ENCODE results near the gene CYLD. TPM values are rescaled to one million over a fixed set of nuclear protein-coding genes. Genes with fewer than 3 reads are reported as not detected.

The CYLD gene
- total and polyA plus RNA-seq, 2 donors from 2014 or later = 8.9 to 48.0 TPM

DNA sequence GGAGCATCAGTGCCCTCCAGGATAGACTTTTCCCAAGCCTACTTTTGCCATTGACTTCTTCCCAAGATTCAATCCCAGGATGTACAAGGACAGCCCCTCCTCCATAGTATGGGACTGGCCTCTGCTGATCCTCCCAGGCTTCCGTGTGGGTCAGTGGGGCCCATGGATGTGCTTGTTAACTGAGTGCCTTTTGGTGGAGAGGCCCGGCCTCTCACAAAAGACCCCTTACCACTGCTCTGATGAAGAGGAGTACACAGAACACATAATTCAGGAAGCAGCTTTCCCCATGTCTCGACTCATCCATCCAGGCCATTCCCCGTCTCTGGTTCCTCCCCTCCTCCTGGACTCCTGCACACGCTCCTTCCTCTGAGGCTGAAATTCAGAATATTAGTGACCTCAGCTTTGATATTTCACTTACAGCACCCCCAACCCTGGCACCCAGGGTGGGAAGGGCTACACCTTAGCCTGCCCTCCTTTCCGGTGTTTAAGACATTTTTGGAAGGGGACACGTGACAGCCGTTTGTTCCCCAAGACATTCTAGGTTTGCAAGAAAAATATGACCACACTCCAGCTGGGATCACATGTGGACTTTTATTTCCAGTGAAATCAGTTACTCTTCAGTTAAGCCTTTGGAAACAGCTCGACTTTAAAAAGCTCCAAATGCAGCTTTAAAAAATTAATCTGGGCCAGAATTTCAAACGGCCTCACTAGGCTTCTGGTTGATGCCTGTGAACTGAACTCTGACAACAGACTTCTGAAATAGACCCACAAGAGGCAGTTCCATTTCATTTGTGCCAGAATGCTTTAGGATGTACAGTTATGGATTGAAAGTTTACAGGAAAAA, 9.7 kb upstream of the CYLD start:
- peak in 1 of 5 donors; percentile 36 for DNase-seq
- FAIRE-seq = no peak
- H3K27me3 ChIP-seq (ENCODE audit: control insufficient read depth, insufficient read depth, low read length) = no peaks in the 10 kb centered on the region
- H3K4me1 ChIP-seq (ENCODE audit: control insufficient read depth in 2 of 3, insufficient read depth in 2 of 3, low read depth in 1 of 3, low read length in 3 of 3) = no peaks in the 10 kb centered on the region
- H3K4me3 ChIP-seq (ENCODE audit: low read length in 3 of 3) = no peak overlapping the region
- H3K36me3 ChIP-seq (ENCODE audit: control insufficient read depth in 2 of 3, insufficient read depth in 3 of 3, low read length in 3 of 3) = no peaks in the 10 kb centered on the region
- TF ChIP-seq, protein P1, sequence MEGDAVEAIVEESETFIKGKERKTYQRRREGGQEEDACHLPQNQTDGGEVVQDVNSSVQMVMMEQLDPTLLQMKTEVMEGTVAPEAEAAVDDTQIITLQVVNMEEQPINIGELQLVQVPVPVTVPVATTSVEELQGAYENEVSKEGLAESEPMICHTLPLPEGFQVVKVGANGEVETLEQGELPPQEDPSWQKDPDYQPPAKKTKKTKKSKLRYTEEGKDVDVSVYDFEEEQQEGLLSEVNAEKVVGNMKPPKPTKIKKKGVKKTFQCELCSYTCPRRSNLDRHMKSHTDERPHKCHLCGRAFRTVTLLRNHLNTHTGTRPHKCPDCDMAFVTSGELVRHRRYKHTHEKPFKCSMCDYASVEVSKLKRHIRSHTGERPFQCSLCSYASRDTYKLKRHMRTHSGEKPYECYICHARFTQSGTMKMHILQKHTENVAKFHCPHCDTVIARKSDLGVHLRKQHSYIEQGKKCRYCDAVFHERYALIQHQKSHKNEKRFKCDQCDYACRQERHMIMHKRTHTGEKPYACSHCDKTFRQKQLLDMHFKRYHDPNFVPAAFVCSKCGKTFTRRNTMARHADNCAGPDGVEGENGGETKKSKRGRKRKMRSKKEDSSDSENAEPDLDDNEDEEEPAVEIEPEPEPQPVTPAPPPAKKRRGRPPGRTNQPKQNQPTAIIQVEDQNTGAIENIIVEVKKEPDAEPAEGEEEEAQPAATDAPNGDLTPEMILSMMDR (IDR thresholded peaks at IDR 0.05; ENCODE audit: borderline replicate concordance, extremely low read depth, insufficient read depth) = no peak
- no peak overlapping the region for H3K27ac ChIP-seq (ENCODE audit: low read depth in 2 of 2, low read length in 2 of 2)
- intact Hi-C loops (cut with DNase I) = no loop called here
- H3K9me3 ChIP-seq (ENCODE audit: control insufficient read depth in 2 of 3, insufficient read depth in 1 of 3, low read length in 3 of 3) = no peaks in the 10 kb centered on the region
- H3K9ac ChIP-seq (ENCODE audit: low read length in 3 of 3) = no peak overlapping the region

DNA sequence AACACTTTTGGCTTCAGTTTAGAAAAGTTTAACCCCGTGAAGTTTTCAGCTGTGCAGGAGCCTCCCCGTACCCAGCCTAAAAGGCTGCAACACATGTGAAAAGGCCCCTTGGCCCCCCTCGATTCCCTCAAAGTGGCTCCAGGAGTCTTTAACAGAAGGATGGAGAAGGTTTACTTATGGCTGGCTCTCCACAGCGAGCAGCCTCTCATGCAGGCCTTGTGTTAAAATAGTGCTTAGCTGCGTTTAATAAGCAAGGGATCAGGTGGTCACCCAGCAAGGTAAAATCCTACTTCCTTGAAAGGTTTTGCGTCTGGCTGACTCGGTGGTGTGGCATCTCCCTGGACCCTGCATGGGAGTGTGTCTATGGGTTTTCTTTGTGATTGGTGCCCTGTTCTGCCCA, 8.4 kb upstream of the CYLD start:
- DNase-seq (no peak), FAIRE-seq (no peak)
- H3K36me3 ChIP-seq (ENCODE audit: control insufficient read depth in 2 of 3, insufficient read depth in 3 of 3, low read length in 3 of 3) = no peaks in the 10 kb centered on the region
- no peaks in the 10 kb centered on the region for H3K9me3 ChIP-seq (ENCODE audit: control insufficient read depth in 2 of 3, insufficient read depth in 1 of 3, low read length in 3 of 3)
- no peak overlapping the region for H3K9ac ChIP-seq (ENCODE audit: low read length in 3 of 3)
- H3K27me3 ChIP-seq (ENCODE audit: control insufficient read depth, insufficient read depth, low read length) = no peaks in the 10 kb centered on the region
- H3K4me1 ChIP-seq (ENCODE audit: control insufficient read depth in 2 of 3, insufficient read depth in 2 of 3, low read depth in 1 of 3, low read length in 3 of 3) = no peaks in the 10 kb centered on the region
- no peak overlapping the region for H3K4me3 ChIP-seq (ENCODE audit: low read length in 3 of 3)
- intact Hi-C loops (cut with DNase I) = no loop called here
- TF ChIP-seq, protein P1 (IDR thresholded peaks at IDR 0.05; ENCODE audit: borderline replicate concordance, extremely low read depth, insufficient read depth) = no peak
- H3K27ac ChIP-seq (ENCODE audit: low read depth in 2 of 2, low read length in 2 of 2) = no peak overlapping the region

DNA sequence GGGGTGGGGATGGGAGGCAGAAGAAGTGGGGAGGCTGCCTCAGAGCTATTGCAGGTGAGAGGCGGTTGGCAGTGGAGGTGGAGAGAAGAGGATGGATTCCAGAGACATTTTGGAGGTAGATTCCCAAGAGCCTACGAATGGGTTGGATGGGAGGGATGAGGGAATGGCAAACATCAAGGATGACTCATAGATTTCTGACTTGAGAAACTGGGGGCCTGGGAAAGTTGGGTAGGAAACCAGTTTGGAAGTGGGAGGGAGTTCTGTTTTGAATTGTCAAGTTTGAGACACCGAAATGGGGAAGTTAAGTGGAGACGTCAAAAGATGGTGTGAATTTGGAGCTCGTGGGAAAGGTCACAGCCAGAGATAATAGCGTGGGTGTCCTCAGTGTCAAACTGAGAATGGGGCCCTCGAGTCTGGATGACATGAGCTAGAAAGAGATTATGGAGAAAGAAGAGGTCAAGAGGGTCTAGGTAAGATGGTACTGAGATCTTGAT, 6.2 kb upstream of the CYLD start:
- Histone ChIP-seq H3K27me3 (ENCODE audit: control insufficient read depth, insufficient read depth, low read length) (no peaks in the 10 kb centered on the region), H3K27ac (ENCODE audit: low read depth in 2 of 2, low read length in 2 of 2) (no peak overlapping the region), H3K9me3 (ENCODE audit: control insufficient read depth in 2 of 3, insufficient read depth in 1 of 3, low read length in 3 of 3) (no peaks in the 10 kb centered on the region), H3K4me3 (ENCODE audit: low read length in 3 of 3) (no peak overlapping the region), H3K9ac (ENCODE audit: low read length in 3 of 3) (no peak overlapping the region), H3K4me1 (ENCODE audit: control insufficient read depth in 2 of 3, insufficient read depth in 2 of 3, low read depth in 1 of 3, low read length in 3 of 3) (no peaks in the 10 kb centered on the region), H3K36me3 (ENCODE audit: control insufficient read depth in 2 of 3, insufficient read depth in 3 of 3, low read length in 3 of 3) (no peaks in the 10 kb centered on the region)
- DNase-seq (no peak), FAIRE-seq (no peak)
- intact Hi-C loops (cut with DNase I) = no loop called here
- TF ChIP-seq, protein P1 (IDR thresholded peaks at IDR 0.05; ENCODE audit: borderline replicate concordance, extremely low read depth, insufficient read depth) = no peak
